OCI-LY1 (cell line): ENCODE measurements around the gene TBC1D16.

ENCODE experiments used
- H2AFZ ChIP-seq: fragments of 200-600 bp; sonication (generic), shearing (Covaris generic); 2 replicates; pipeline ENCODE4 v1.6.0; 2014; ENCODE audit warnings: antibody characterized with exemption, mild to moderate bottlenecking, low read length
- H3F3A ChIP-seq: fragments of 200-600 bp; sonication (generic), shearing (Covaris generic); 2 replicates; pipeline ENCODE4 v1.6.0; 2014; ENCODE audit warnings: mild to moderate bottlenecking, antibody characterized with exemption, low read length, moderate library complexity; ENCODE audit not compliant: insufficient read depth
- H3K27ac ChIP-seq: fragments of 200-600 bp; sonication (generic); 2 replicates; pipeline ENCODE4 v1.5.1; 2014; ENCODE audit warnings: low read length, mixed run types, mild to moderate bottlenecking, low read depth; ENCODE audit not compliant: poor library complexity, severe bottlenecking
- H3K27me3 ChIP-seq: fragments of 200-600 bp; sonication (generic); 2 replicates; pipeline ENCODE4 v1.6.0; 2014; ENCODE audit warnings: antibody characterized with exemption, mild to moderate bottlenecking, low read length, moderate library complexity; ENCODE audit not compliant: insufficient read depth
- H3K36me3 ChIP-seq: fragments of 200-600 bp; sonication (generic); 2 replicates; pipeline ENCODE4 v1.6.1; 2014; ENCODE audit warnings: mild to moderate bottlenecking, antibody characterized with exemption, low read length, moderate library complexity, mixed read lengths; ENCODE audit not compliant: insufficient read depth
- H3K4me1 ChIP-seq: fragments of 200-600 bp; sonication (generic); 2 replicates; pipeline ENCODE4 v1.5.1; 2014; ENCODE audit warnings: mild to moderate bottlenecking, low read length, moderate library complexity; ENCODE audit not compliant: insufficient read depth, severe bottlenecking
- H3K4me2 ChIP-seq: fragments of 200-600 bp; sonication (generic), shearing (Covaris generic); 2 replicates; pipeline ENCODE4 v1.6.1; 2014; ENCODE audit warnings: low read length
- H3K4me3 ChIP-seq: fragments of 200-600 bp; sonication (generic); 2 replicates; pipeline ENCODE4 v1.5.1; 2014; ENCODE audit warnings: low read length, low read depth, mild to moderate bottlenecking, mixed read lengths; ENCODE audit not compliant: poor library complexity, severe bottlenecking
- H3K79me2 ChIP-seq: fragments of 200-600 bp; shearing (Covaris generic); 2 replicates; pipeline ENCODE4 v1.6.1; 2016; ENCODE audit warnings: mixed run types, low read length, mixed read lengths; ENCODE audit not compliant: insufficient read depth
- H3K9ac ChIP-seq: fragments of 200-600 bp; sonication (generic), shearing (Covaris generic); 2 replicates; pipeline ENCODE4 v1.6.1; 2014; ENCODE audit warnings: mild to moderate bottlenecking, low read length, mixed read lengths
- H3K9me2 ChIP-seq: fragments of 200-600 bp; sonication (generic), shearing (Covaris generic); 2 replicates; pipeline ENCODE4 v1.6.1; 2014; ENCODE audit warnings: low read depth, mild to moderate bottlenecking, low read length, mixed read lengths
- H3K9me3 ChIP-seq: fragments of 200-600 bp; shearing (Covaris generic); 2 replicates; pipeline ENCODE4 v1.6.1; 2014; ENCODE audit warnings: low read length, mixed read lengths
- H4K20me1 ChIP-seq: fragments of 200-600 bp; sonication (generic), shearing (Covaris generic); 2 replicates; pipeline ENCODE4 v1.6.0; 2016; ENCODE audit warnings: mild to moderate bottlenecking, low read length; ENCODE audit not compliant: insufficient read depth
- EZH2 ChIP-seq: fragments of 200-600 bp; sonication (generic), shearing (Covaris generic); IDR thresholded peaks from 2 replicates; pipeline ENCODE4 v1.8.0; 2017; ENCODE audit warnings: borderline replicate concordance, mixed run types, mild to moderate bottlenecking, antibody characterized with exemption, low read length, moderate library complexity, mixed read lengths
- TF ChIP-seq, protein P1 (sequence below): fragments of 200-600 bp; sonication (generic), shearing (Covaris generic); IDR thresholded peaks from 2 replicates; pipeline ENCODE4 v1.5.1; 2017; ENCODE audit warnings: mild to moderate bottlenecking, antibody characterized with exemption, low read length, moderate library complexity, mixed read lengths

TBC1D16 gene

DNA sequence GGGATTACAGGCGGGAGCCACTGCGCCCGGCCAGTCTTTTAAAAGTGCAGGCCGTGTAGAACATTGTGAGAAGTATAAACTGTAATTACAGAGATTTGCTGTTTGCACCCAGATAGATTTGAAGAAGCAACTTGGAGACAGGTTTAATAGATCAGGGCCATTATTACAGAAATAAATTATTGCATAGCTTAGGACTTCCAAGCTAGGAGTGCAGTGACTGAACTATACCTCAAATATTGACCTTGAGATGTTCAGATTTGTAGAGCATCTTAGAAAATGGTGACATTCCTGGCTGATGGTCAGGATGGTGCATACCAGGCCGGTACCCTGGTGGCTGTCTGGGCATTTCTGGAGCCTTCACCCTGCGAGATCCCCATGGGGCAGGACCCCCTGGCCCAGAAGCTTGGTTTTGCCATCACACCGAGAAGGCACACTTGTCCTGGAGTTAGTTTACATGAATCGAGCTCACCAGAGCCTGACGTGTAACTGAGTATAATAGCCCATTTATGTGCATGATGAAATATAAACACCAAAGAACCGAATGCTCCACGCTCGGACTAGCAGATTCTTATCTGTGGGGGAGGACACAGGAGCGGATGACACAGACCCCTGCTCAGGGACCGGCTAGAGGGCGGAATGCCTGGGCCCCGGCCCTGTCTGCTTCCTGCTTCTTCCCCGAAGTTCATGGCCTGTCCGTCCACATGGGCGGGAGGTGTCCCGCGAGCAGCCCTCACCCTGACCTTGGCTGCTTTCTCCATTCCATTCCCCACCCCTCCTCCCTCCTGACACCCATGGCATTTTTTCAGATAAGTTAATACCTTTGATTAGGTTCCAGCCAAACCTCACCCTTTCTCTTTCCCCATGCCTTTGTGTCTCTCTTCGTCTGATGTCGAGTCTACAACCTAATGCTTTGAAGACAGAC is 32.9 kb upstream of the TBC1D16 start:
- Histone ChIP-seq H3K4me1 (no peaks in the 10 kb centered on the region), H3K27ac (no peak overlapping the region), H3K4me2 (no peak overlapping the region), H3K79me2 (no peaks in the 10 kb centered on the region), H3K9me3 (no peaks in the 10 kb centered on the region), H3K9me2 (no peaks in the 10 kb centered on the region), H4K20me1 (no peaks in the 10 kb centered on the region), H3K36me3 (no peaks in the 10 kb centered on the region), H3K4me3 (no peak overlapping the region), H3F3A (no peaks in the 10 kb centered on the region), H2AFZ (no peak overlapping the region), H3K27me3 (peaks cover 10% of the 10 kb centered on the region), H3K9ac (no peak overlapping the region)
- TF ChIP-seq, protein P1, sequence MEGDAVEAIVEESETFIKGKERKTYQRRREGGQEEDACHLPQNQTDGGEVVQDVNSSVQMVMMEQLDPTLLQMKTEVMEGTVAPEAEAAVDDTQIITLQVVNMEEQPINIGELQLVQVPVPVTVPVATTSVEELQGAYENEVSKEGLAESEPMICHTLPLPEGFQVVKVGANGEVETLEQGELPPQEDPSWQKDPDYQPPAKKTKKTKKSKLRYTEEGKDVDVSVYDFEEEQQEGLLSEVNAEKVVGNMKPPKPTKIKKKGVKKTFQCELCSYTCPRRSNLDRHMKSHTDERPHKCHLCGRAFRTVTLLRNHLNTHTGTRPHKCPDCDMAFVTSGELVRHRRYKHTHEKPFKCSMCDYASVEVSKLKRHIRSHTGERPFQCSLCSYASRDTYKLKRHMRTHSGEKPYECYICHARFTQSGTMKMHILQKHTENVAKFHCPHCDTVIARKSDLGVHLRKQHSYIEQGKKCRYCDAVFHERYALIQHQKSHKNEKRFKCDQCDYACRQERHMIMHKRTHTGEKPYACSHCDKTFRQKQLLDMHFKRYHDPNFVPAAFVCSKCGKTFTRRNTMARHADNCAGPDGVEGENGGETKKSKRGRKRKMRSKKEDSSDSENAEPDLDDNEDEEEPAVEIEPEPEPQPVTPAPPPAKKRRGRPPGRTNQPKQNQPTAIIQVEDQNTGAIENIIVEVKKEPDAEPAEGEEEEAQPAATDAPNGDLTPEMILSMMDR = no peak
- no peak for TF ChIP-seq EZH2

DNA sequence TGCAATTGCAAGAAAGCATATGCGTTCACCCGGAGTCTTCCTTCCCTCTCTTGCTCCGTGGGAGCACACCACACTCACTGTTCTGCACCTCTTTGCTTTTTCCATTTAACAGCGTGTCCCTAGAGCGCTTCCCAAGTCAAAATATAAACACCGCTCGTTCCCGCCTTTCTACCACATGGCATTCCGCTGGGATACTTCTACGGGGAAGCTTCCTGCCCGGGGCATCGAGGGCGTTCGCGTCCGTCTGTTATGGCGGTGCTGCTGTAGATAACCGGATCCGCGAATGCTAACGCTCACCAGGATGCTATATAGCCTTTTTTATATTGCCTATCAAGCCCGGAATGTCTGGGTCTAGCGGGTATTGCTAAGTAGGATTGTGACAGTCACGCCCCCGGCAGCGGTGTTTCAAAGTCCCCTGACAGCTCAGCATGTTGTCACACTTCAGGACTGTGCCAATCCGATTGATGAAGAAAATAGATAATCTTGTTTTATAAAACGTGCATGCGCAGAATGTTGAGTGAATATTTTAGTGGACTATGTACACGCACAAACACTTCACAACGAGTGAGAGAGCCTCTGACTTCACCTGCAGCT is 31.8 kb upstream of the TBC1D16 start:
- H3K9me2 ChIP-seq = no peaks in the 10 kb centered on the region
- no peak overlapping the region for H3K4me3 ChIP-seq
- no peak overlapping the region for H3K27ac ChIP-seq
- peaks cover 10% of the 10 kb centered on the region for H3K27me3 ChIP-seq
- no peaks in the 10 kb centered on the region for H3K79me2 ChIP-seq
- no peak for TF ChIP-seq EZH2
- TF ChIP-seq, protein P1 = no peak
- H3K4me1 ChIP-seq = no peaks in the 10 kb centered on the region
- H3K36me3 ChIP-seq = no peaks in the 10 kb centered on the region
- H3F3A ChIP-seq = no peaks in the 10 kb centered on the region
- H4K20me1 ChIP-seq = no peaks in the 10 kb centered on the region
- no peaks in the 10 kb centered on the region for H3K9me3 ChIP-seq
- H3K4me2 ChIP-seq = no peak overlapping the region
- no peak overlapping the region for H2AFZ ChIP-seq
- no peak overlapping the region for H3K9ac ChIP-seq

DNA sequence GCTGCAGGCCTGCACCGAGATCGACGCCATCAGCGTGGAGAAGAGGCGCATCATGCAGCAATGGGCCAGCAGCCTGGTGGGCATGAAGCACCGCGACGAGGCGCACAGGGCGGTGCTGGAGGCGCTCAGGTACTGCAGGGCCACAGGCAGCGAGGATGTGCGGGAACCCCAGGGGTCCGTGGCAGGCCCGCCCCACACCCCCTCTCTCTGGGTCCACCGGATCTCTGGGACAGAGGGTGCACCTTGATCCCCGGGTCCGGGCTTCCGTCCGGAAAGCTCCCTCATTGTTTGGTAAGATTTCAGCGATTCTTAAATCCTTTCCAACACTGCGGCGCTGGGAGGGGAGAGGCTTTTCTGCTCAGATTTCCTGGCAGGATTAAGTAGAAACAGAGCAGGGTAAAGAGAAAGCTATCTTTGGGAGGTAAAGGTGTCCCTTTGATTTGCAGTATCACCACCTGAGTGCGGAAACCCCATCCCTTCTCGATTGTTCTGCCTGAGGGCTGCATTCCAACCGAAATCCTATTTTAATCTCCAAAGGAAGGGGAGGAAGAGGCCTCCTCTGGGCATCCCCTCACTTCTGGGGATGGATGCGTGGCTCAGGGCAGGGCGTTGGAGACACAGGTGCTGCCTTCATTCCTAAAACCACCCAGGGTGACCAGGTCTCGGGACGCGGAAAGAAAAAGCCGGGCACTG is 30.0 kb upstream of the TBC1D16 start:
- no peaks in the 10 kb centered on the region for H3K9me2 ChIP-seq
- H3K79me2 ChIP-seq = no peaks in the 10 kb centered on the region
- H3K4me1 ChIP-seq = no peaks in the 10 kb centered on the region
- H3K9ac ChIP-seq = no peak overlapping the region
- H3K36me3 ChIP-seq = no peaks in the 10 kb centered on the region
- TF ChIP-seq EZH2 = no peak
- TF ChIP-seq, protein P1 = no peak
- H2AFZ ChIP-seq = no peak overlapping the region
- H3K4me3 ChIP-seq = no peak overlapping the region
- no peaks in the 10 kb centered on the region for H3F3A ChIP-seq
- no peak overlapping the region for H3K4me2 ChIP-seq
- H3K27ac ChIP-seq = no peak overlapping the region
- H3K27me3 ChIP-seq = peaks cover 10% of the 10 kb centered on the region
- H4K20me1 ChIP-seq = no peaks in the 10 kb centered on the region
- no peaks in the 10 kb centered on the region for H3K9me3 ChIP-seq
